Right lobe of liver (tissue), 4 donors: ENCODE measurements around the gene DENND11.

ENCODE experiments used
- CTCF ChIP-seq, 4 donors: fragments of 200-600 bp in 3 of 4; fragments of 450-650 bp in 1 of 4; IDR thresholded peaks; one replicate each; pipeline versions ENCODE4 v1.5.1 to v1.8.0; 2016 to 2022; ENCODE audit warnings: antibody characterized with exemption in 4 of 4, mild to moderate bottlenecking in 2 of 4
- POLR2A ChIP-seq: fragments of 450-650 bp; IDR thresholded peaks from one replicate; pipeline ENCODE4 v1.6.1; 2017; ENCODE audit warnings: antibody characterized with exemption, mild to moderate bottlenecking
- donor health status: DM: no; HTN: no; CAD: no.
- donor health status: DM: no; HTN: no; CAD: no.
- donor health status: DM: no; HTN: yes; CAD: no.

- TF ChIP-seq POLR2A: no peak
- no peak for TF ChIP-seq CTCF (IDR thresholded peaks at IDR 0.05)
These were observed 13.1 kb upstream of the DENND11 start for GRCh38 chr7:141715018-141715417.
